ENCODE results near the gene CYBRD1.
A peak's percentile ranks its signal among the peaks of the same experiment; 100 is the strongest.
"Not testable (repeated sequence)": the region's sequence is repeated elsewhere in the genome, so short reads cannot be mapped to it uniquely, and the experiment has no call there.

The CYBRD1 gene

GRCh38 chr2:171515672-171516298, 6.5 kb upstream of the CYBRD1 start:
- no peak for ATAC-seq

GRCh38 chr2:171516793-171517192, 5.5 kb upstream of the CYBRD1 start:
- no peak for DNase-seq
- ATAC-seq = no peak

More at GRCh38 chr2:171515672-171516298, 6.5 kb upstream of the CYBRD1 start:
- no peak for DNase-seq

GRCh38 chr2:171520471-171520870, 1.8 kb upstream of the CYBRD1 start:
- DNase-seq (no peak), ATAC-seq (no peak)

- ATAC-seq (no peak), DNase-seq (no peak)
Observed at GRCh38 chr2:171521361-171522051, 768 bp upstream of the CYBRD1 start.

GRCh38 chr2:171522788-171523087, 464 bp downstream of the CYBRD1 start:
- DNase-seq (peak; percentile 40), ATAC-seq (peak; percentile 50)

GRCh38 chr2:171523088-171524017, 1.1 kb downstream of the CYBRD1 start:
- DNase-seq (peak; percentile 31), ATAC-seq (peak; percentile 22)

- no peak for DNase-seq
- no peak for ATAC-seq
Observed at GRCh38 chr2:171524018-171524401, 1.7 kb downstream of the CYBRD1 start.

- ATAC-seq (no peak), DNase-seq (peak; percentile 42)
Observed at GRCh38 chr2:171529914-171530313, 7.6 kb downstream of the CYBRD1 start.

GRCh38 chr2:171530378-171530777, 8.1 kb downstream of the CYBRD1 start:
- no peak for DNase-seq
- ATAC-seq = no peak

- ATAC-seq, DNase-seq: not testable (repeated sequence)
Observed at GRCh38 chr2:171530859-171531258, 8.6 kb downstream of the CYBRD1 start.

- DNase-seq (no peak), ATAC-seq (no peak)
Observed at GRCh38 chr2:171531291-171531690, 9.0 kb downstream of the CYBRD1 start.

- no peak for DNase-seq
- ATAC-seq = no peak
Observed at GRCh38 chr2:171531836-171532450, 9.7 kb downstream of the CYBRD1 start.

GRCh38 chr2:171533331-171533730, 11.1 kb downstream of the CYBRD1 start:
- DNase-seq (no peak), ATAC-seq (no peak)

- ATAC-seq, DNase-seq: not testable (repeated sequence)
Observed at GRCh38 chr2:171535528-171535927, 13.3 kb downstream of the CYBRD1 start.

- DNase-seq (no peak), ATAC-seq (no peak)
Observed at GRCh38 chr2:171540437-171540836, 18.2 kb downstream of the CYBRD1 start.

GRCh38 chr2:171541202-171541887, 19.1 kb downstream of the CYBRD1 start:
- no peak for ATAC-seq

GRCh38 chr2:171545086-171545485, 22.8 kb downstream of the CYBRD1 start:
- DNase-seq = no peak
- ATAC-seq = no peak

More at GRCh38 chr2:171541202-171541887, 19.1 kb downstream of the CYBRD1 start:
- DNase-seq = peak; percentile 20

GRCh38 chr2:171547256-171547655, 25.0 kb downstream of the CYBRD1 start:
- ATAC-seq = no peak
- DNase-seq = no peak

- DNase-seq (no peak), ATAC-seq (no peak)
Observed at GRCh38 chr2:171547720-171548119, 25.4 kb downstream of the CYBRD1 start.

GRCh38 chr2:171550613-171551012, 28.3 kb downstream of the CYBRD1 start:
- DNase-seq (no peak), ATAC-seq (no peak)

- no peak for ATAC-seq
- DNase-seq = no peak
Observed at GRCh38 chr2:171551836-171552235, 29.6 kb downstream of the CYBRD1 start.

GRCh38 chr2:171553236-171553635, 31.0 kb downstream of the CYBRD1 start:
- ATAC-seq (no peak), DNase-seq (no peak)

Measured in stimulated activated naive CD8-positive, alpha-beta T cell treated with anti-CD3 and anti-CD28 coated beads, Interleukin-15, Interleukin-2, amounts not matched to agents 100 U/mL and 50 U/mL, for 24 hours (primary cell).